Kidney (tissue), 14 donors: ENCODE data around the gene PSMD1. TPM values are rescaled to one million over a fixed set of nuclear protein-coding genes. Genes with fewer than 3 reads are reported as not detected.
"Not testable (repeated sequence)": the region's sequence is repeated elsewhere in the genome, so short reads cannot be mapped to it uniquely, and the experiment has no call there.

Source experiments
- DNase-seq, 5 donors: peaks; one replicate each; pipeline ENCODE4 v3.0.0-alpha.2; 2013 to 2020
- FAIRE-seq: peaks from 2 replicates; lab custom pipeline; 2012; peaks lifted over from hg19 to GRCh38; lab: Jason Lieb, UNC
- H3K27ac ChIP-seq, 2 donors: one replicate each; pipeline ENCODE4 v1.7.0; 2013; ENCODE audit warnings: low read depth in 2 of 2, low read length in 2 of 2, inconsistent platforms in 1 of 2
- H3K27me3 ChIP-seq: one replicate; pipeline ENCODE4 v1.7.1; 2013; ENCODE audit warnings: low read length, inconsistent platforms; ENCODE audit not compliant: control insufficient read depth, insufficient read depth
- H3K36me3 ChIP-seq, 3 donors: one replicate each; pipeline versions ENCODE4 v1.7.0 to v1.7.1; 2013; ENCODE audit warnings: low read length in 3 of 3, control low read depth in 1 of 3, inconsistent platforms in 1 of 3; ENCODE audit not compliant: insufficient read depth in 3 of 3, control insufficient read depth in 2 of 3
- H3K4me1 ChIP-seq, 3 donors: one replicate each; pipeline versions ENCODE4 v1.7.0 to v1.7.1; 2013; ENCODE audit warnings: low read length in 3 of 3, inconsistent platforms in 1 of 3, low read depth in 1 of 3; ENCODE audit not compliant: control insufficient read depth in 2 of 3, insufficient read depth in 2 of 3
- H3K4me3 ChIP-seq, 3 donors: one replicate each; pipeline versions ENCODE4 v1.7.0 to v1.8.1; 2013; ENCODE audit warnings: low read length in 3 of 3, control low read depth in 1 of 3, inconsistent platforms in 1 of 3
- H3K9ac ChIP-seq, 3 donors: one replicate each; pipeline versions ENCODE4 v1.7.0 to v1.7.1; 2013; ENCODE audit warnings: low read length in 3 of 3, control low read depth in 1 of 3, inconsistent platforms in 1 of 3
- H3K9me3 ChIP-seq, 3 donors: one replicate each; pipeline versions ENCODE4 v1.7.0 to v1.7.1; 2013; ENCODE audit warnings: low read length in 3 of 3, control low read depth in 1 of 3, inconsistent platforms in 1 of 3; ENCODE audit not compliant: control insufficient read depth in 2 of 3, insufficient read depth in 1 of 3
- CTCF ChIP-seq: IDR thresholded peaks from 3 replicates; pipeline ENCODE4 v1.5.1; 2012; ENCODE audit warnings: mild to moderate bottlenecking, moderate library complexity, borderline replicate concordance; ENCODE audit not compliant: insufficient read depth; ENCODE audit errors: extremely low read depth
- intact Hi-C: fragments of 100-400 bp; cut with DNase I; formaldehyde crosslinking; loops from one replicate; pipeline ENCODE4 v1.11.1; 2022
- polyA plus RNA-seq: library from polyadenylated mRNA; stranded (reverse); fragments of 350-450 nt; fragmentation: Illumina TruSeq; extraction: RNeasy Lipid Tissue Mini Kit (QIAGEN cat#74804); gene quantifications from one replicate; pipeline ENCODE4 v1.2.3, GENCODE V29; 2014; ENCODE audit warnings: low read depth, low replicate concordance; ENCODE audit not compliant: insufficient read depth
- total RNA-seq: library from RNA; stranded (reverse); fragmentation: NEBNext Ultra II Directional; extraction: Animal tissue kit (Norgen Biotek cat#: 25700); gene quantifications from one replicate; pipeline ENCODE4 v1.2.1, GENCODE V29; 2021
- donor health status: control.
- donor health status: control.
- donor health status: control.
- donor health status: control.
- donor health status: control.
- donor health status: DM: yes; HTN: yes; CAD: no.
- donor health status: Normal renal cell carcinoma (clear cell type).

The PSMD1 gene
- total and polyA plus RNA-seq, 2 donors from 2014 or later, result 75.6 to 95.4 TPM

- intact Hi-C loops, result no loop called here
- Histone ChIP-seq H3K36me3 (no peaks in the 10 kb centered on the region), H3K9me3 (no peaks in the 10 kb centered on the region), H3K4me3 (peak overlapping the region in 1 of 3 donors; percentile 30), H3K27me3 (no peaks in the 10 kb centered on the region), H3K4me1 (peaks cover 0 to 5% (median 2%) of the 10 kb centered on the region in 3 donors), H3K27ac (no peak overlapping the region), H3K9ac (peak overlapping the region in 1 of 3 donors; percentile 11)
- no peak for FAIRE-seq
- peak in 4 of 5 donors; percentile 86 to 96 (median 92) for DNase-seq
- no peak for TF ChIP-seq CTCF
Measured at GRCh38 chr2:231138699-231139098, 82.0 kb downstream of the PSMD1 start.

GRCh38 chr2:231139796-231140195 lies 83.1 kb downstream of the PSMD1 start:
- Histone ChIP-seq H3K36me3 (no peaks in the 10 kb centered on the region), H3K9me3 (no peaks in the 10 kb centered on the region), H3K27me3 (no peaks in the 10 kb centered on the region), H3K4me1 (peaks cover 0 to 5% (median 0%) of the 10 kb centered on the region in 3 donors), H3K4me3 (no peak overlapping the region), H3K9ac (no peak overlapping the region), H3K27ac (no peak overlapping the region)
- intact Hi-C loops, result no loop called here
- DNase-seq, result no peak
- no peak for TF ChIP-seq CTCF
- no peak for FAIRE-seq

- intact Hi-C loops, H3K4me3 ChIP-seq, H3K36me3 ChIP-seq, H3K9me3 ChIP-seq, H3K27ac ChIP-seq, FAIRE-seq, H3K27me3 ChIP-seq, H3K4me1 ChIP-seq, H3K9ac ChIP-seq, DNase-seq: not testable (repeated sequence)
Measured at GRCh38 chr2:231140808-231141207, 84.1 kb downstream of the PSMD1 start.

- intact Hi-C loops, result no loop called here
- DNase-seq, result peak in 2 of 5 donors; percentile 47 to 56
- no peak for TF ChIP-seq CTCF
- Histone ChIP-seq H3K4me1 (no peaks in the 10 kb centered on the region), H3K27ac (no peak overlapping the region), H3K9ac (no peak overlapping the region), H3K27me3 (no peaks in the 10 kb centered on the region), H3K9me3 (no peaks in the 10 kb centered on the region), H3K4me3 (no peak overlapping the region), H3K36me3 (peaks cover 0 to 9% (median 8%) of the 10 kb centered on the region in 3 donors)
- no peak for FAIRE-seq
Measured at GRCh38 chr2:231144896-231145295, 88.2 kb downstream of the PSMD1 start.
